ENCODE measurements around the gene CBX4.

GRCh38 chr17:79875511-79875910 lies 36.3 kb upstream of the CBX4 start:
- TF ChIP-seq CTCF (IDR thresholded peaks at IDR 0.05) (no peak), POLR2A (IDR thresholded peaks at IDR 0.05) (no peak)

Data from right lobe of liver (tissue), 4 donors.